Pancreas (tissue), 10 donors: Measurements from ENCODE around the gene SLC22A4. TPM values are rescaled to one million over a fixed set of nuclear protein-coding genes. Genes with fewer than 3 reads are reported as not detected.
A peak's percentile ranks its signal among the peaks of the same experiment; 100 is the strongest.

ENCODE experiments used
- ATAC-seq, 4 donors: fragments of 200-7000 bp; cut with Tn5 transposase; one replicate each; pipeline versions ENCODE4 v1.8.0 to v1.9.1; 2020; ENCODE audit warnings: mild to moderate bottlenecking in 4 of 4, moderate library complexity in 4 of 4
- DNase-seq, 6 donors: peaks; one replicate each; pipeline ENCODE4 v3.0.0-alpha.2; 2020
- FAIRE-seq: peaks from 2 replicates; lab custom pipeline; 2012; peaks lifted over from hg19 to GRCh38; lab: Jason Lieb, UNC
- H3K27ac ChIP-seq, 4 donors: fragments of 200-600 bp; sonication (generic); 1 replicate in 3 of 4; 2 replicates in 1 of 4; pipeline versions ENCODE4 v1.5.0 to v1.8.0; 2020
- H3K27me3 ChIP-seq, 4 donors: fragments of 200-600 bp; one replicate each; pipeline ENCODE4 v1.8.0; 2021
- H3K36me3 ChIP-seq, 3 donors: fragments of 200-600 bp; sonication (generic) in 1 of 3; one replicate each; pipeline versions ENCODE4 v1.5.0 to v1.8.0; 2020 to 2021
- H3K4me1 ChIP-seq, 3 donors: fragments of 200-600 bp; one replicate each; pipeline ENCODE4 v1.8.0; 2021
- H3K4me3 ChIP-seq, 4 donors: fragments of 200-600 bp; sonication (generic) in 2 of 4; one replicate each; pipeline versions ENCODE4 v1.5.0 to v1.8.0; 2020 to 2021
- H3K9me3 ChIP-seq, 4 donors: fragments of 200-600 bp; one replicate each; pipeline ENCODE4 v1.8.0; 2021
- WGBS, 2 donors: extraction: QIAGEN DNeasy Blood & Tissue Kit; methylation state at CpG; one replicate each; pipeline ENCODE4 v1.1.7; 2013; 5-methylcytosine and 5-hydroxymethylcytosine counted together
- intact Hi-C, 3 donors: fragments of 100-400 bp; cut with DNase I; formaldehyde crosslinking; loops; one replicate each; pipeline versions ENCODE4 v1.11.1 to v1.14.2; 2022
- polyA plus RNA-seq, 2 donors: library from polyadenylated mRNA; stranded (reverse); fragments of 200-250 nt; gene quantifications; one replicate each; pipeline ENCODE4 v1.2.3, GENCODE V29; 2013
- total RNA-seq, 6 donors: library from RNA; stranded (reverse); fragmentation: NEBNext Ultra II Directional in 4 of 6; extraction: Animal tissue kit (Norgen Biotek cat#: 25700) in 4 of 6; gene quantifications; one replicate each; pipeline versions ENCODE4 v1.2.1 to v1.2.4, GENCODE V29; 2021 to 2023
- TF ChIP-seq, protein P1 (sequence below), 4 donors: fragments of 200-600 bp; sonication (generic) in 3 of 4; IDR thresholded peaks; one replicate each; pipeline versions ENCODE4 v1.5.0 to v1.8.0; 2021; ENCODE audit warnings: antibody characterized with exemption in 4 of 4
- donor health status: healthy with polysubstance abuse.
- donor health status: DM: no; HTN: no; CAD: no; lungs with moderate emphysema.
- donor health status: DM: no; HTN: no; CAD: no.
- donor health status: control.
- donor health status: control.
- donor health status: Bipolar disorder and iron deficiency.
- donor health status: DM: yes; HTN: yes; CAD: no.
- donor health status: DM: no; HTN: no; CAD: no.
- donor health status: DM: no; HTN: no; CAD: no.
- donor health status: DM: yes; HTN: yes; CAD: no.

SLC22A4 gene
- total and polyA plus RNA-seq, 8 donors, result 0.08 to 0.92 (median 0.33) TPM

DNA sequence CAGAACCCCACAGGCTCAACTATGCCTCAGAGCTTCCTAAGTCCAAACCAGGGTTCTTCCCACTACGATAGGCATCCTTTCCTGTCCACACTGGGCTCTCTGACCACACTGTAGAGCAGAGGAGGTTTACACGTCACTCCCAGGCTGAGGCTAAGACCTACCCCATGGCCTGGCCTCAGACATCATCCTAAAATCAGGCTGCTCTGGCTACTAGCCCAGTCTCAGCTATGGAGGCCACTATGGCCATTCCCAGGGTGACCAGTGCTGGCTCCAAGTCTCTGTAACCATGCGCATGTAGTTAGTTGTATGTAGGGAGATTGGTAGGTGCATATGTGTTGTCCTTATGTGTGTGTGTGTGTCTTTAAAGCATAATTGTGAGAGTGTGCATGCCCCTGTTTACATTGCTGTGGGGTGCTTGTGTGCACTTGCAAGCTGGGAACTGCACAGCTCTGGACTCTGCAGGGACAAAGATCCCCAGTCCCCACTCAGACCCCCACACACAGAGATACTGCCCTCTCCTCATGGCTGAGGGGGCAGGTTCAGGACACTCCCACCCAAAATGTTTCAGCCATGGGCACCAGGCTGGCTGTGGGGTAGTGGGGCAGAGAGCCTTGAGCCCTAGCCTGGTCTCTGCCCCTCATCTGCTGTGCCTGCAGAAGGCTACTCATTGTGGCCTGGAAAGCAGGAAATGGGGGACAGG is 24.4 kb upstream of the SLC22A4 start:
- 89 to 90% methylated on average over 3 of the region's 3 CpGs for WGBS, 2 donors
- TF ChIP-seq, protein P1, sequence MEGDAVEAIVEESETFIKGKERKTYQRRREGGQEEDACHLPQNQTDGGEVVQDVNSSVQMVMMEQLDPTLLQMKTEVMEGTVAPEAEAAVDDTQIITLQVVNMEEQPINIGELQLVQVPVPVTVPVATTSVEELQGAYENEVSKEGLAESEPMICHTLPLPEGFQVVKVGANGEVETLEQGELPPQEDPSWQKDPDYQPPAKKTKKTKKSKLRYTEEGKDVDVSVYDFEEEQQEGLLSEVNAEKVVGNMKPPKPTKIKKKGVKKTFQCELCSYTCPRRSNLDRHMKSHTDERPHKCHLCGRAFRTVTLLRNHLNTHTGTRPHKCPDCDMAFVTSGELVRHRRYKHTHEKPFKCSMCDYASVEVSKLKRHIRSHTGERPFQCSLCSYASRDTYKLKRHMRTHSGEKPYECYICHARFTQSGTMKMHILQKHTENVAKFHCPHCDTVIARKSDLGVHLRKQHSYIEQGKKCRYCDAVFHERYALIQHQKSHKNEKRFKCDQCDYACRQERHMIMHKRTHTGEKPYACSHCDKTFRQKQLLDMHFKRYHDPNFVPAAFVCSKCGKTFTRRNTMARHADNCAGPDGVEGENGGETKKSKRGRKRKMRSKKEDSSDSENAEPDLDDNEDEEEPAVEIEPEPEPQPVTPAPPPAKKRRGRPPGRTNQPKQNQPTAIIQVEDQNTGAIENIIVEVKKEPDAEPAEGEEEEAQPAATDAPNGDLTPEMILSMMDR (IDR thresholded peaks at IDR 0.05), result no peak
- intact Hi-C loops, result no loop called here
- ATAC-seq, result no peak
- H3K4me1 ChIP-seq, result peaks cover 0 to 3% (median 2%) of the 10 kb centered on the region in 3 donors
- H3K9me3 ChIP-seq, result no peaks in the 10 kb centered on the region
- peak in 1 of 6 donors; percentile 11 for DNase-seq
- H3K27me3 ChIP-seq, result no peaks in the 10 kb centered on the region
- H3K4me3 ChIP-seq, result no peak overlapping the region
- H3K27ac ChIP-seq, result no peak overlapping the region
- H3K36me3 ChIP-seq, result no peaks in the 10 kb centered on the region
- FAIRE-seq, result no peak

DNA sequence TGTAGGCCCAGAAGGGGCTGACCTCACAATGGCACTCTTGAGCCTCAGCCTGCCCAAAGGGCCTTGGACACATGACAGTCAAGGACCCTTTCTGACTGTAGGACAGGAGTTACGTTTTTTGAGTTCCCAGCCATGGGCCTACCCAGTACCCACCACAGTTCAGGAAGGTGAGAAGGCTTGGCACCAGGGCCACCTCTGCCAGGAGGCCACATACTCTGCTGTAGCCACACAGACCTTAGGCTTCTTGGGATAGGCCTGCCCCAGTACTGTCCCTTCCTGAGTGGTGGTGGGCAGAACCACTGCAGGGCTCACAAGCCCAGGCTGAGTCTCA is 23.9 kb upstream of the SLC22A4 start:
- H3K27ac ChIP-seq, result no peak overlapping the region
- peak in 1 of 6 donors; percentile 9 for DNase-seq

DNA sequence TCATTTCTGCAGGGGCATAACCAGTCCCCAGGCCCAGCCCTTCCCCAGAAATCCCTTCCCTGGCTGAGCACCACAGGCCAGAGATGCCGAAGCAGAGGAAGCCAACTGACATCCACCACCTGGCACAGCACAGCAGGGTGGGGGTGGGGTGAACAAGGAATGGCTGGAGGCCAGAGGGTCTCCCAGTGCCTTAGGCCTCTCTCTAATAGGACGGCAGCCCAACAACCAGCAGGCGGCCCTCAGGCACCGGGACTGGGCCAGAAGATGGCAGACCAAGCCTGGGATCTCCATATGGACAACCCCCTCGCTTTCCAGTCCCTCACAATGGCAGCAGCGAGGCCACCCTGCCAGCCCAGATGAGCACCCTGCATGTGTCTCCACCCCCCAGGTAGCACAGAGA is 23.5 kb upstream of the SLC22A4 start:
- intact Hi-C loops, result no loop called here
- Histone ChIP-seq H3K36me3 (no peaks in the 10 kb centered on the region), H3K9me3 (no peaks in the 10 kb centered on the region), H3K27ac (no peak overlapping the region), H3K4me1 (peaks cover 0 to 3% (median 2%) of the 10 kb centered on the region in 3 donors), H3K4me3 (no peak overlapping the region), H3K27me3 (no peaks in the 10 kb centered on the region)
- DNase-seq, result no peak
- no peak for FAIRE-seq
- no peak for ATAC-seq
- 84 to 95% methylated on average over 6 of the region's 6 CpGs for WGBS, 2 donors
- TF ChIP-seq, protein P1 (IDR thresholded peaks at IDR 0.05), result no peak

More for the DNA sequence above, 23.9 kb upstream of the SLC22A4 start:
- H3K36me3 ChIP-seq, result no peaks in the 10 kb centered on the region
- H3K9me3 ChIP-seq, result no peaks in the 10 kb centered on the region
- ATAC-seq (no peak), FAIRE-seq (no peak)
- H3K27me3 ChIP-seq, result no peaks in the 10 kb centered on the region
- TF ChIP-seq, protein P1 (IDR thresholded peaks at IDR 0.05), result no peak
- 89 to 93% methylated on average over 1 of the region's 1 CpG for WGBS, 2 donors
- H3K4me1 ChIP-seq, result peaks cover 0 to 3% (median 2%) of the 10 kb centered on the region in 3 donors
- H3K4me3 ChIP-seq, result no peak overlapping the region
- intact Hi-C loops, result no loop called here

DNA sequence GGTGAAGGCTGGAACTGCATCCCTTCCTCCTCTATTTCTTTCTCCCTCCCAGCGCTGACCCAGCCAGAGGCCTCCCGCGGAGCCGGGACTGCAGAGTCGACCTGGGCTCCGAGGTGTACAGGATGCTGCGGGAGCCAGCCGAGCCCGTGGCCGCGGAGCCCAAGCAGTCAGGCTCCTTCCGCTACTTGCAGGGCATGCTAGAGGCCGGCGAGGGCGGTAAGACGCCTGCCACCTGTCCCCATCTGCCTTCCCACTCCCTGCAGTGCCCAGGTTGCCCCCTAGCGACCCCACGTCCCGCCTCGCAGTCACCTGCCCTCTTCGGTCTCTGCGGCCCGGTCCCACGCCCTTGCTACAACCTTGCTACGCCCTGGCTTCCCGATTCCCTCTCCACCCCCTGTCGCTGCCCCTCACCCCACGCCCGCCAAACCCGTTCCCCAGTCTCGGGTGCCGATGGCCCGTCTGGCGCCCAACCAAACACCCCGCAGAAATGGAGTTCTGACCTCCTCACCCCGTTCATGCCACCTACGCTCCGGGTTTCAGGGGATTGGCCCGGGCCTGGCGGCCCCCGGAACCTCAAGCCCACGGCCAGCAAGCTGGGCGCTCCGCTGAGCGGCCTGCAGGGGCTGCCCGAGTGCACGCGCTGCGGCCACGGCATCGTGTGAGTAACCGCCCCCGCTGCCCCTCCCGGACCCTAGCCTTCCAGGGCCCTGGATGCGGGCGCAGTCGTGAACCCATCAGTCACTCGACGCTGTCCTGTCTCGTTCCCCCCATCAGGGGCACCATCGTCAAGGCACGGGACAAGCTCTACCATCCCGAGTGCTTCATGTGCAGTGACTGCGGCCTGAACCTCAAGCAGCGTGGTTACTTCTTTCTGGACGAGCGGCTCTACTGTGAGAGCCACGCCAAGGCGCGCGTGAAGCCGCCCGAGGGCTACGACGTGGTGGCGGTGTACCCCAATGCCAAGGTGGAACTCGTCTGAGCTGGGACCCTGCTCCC is 22.6 kb upstream of the SLC22A4 start:
- DNase-seq (peak in 3 of 6 donors; percentile 13 to 77 (median 29)), ATAC-seq (peak in 3 of 4 donors; percentile 26 to 73 (median 51)), FAIRE-seq (no peak)
- no peak overlapping the region for H3K27ac ChIP-seq
- H3K9me3 ChIP-seq, result no peaks in the 10 kb centered on the region
- peaks cover 0 to 3% (median 0%) of the 10 kb centered on the region in 3 donors for H3K4me1 ChIP-seq
- TF ChIP-seq, protein P1 (IDR thresholded peaks at IDR 0.05), result no peak
- H3K4me3 ChIP-seq, result no peak overlapping the region
- WGBS, 2 donors, result 69 to 73% methylated on average over 72 to 77 of the region's 77 CpGs
- no peaks in the 10 kb centered on the region for H3K27me3 ChIP-seq
- intact Hi-C loops, result no loop called here
- no peaks in the 10 kb centered on the region for H3K36me3 ChIP-seq
